Measurements from ENCODE around the gene CHST11. TPM values are rescaled to one million over a fixed set of nuclear protein-coding genes. Genes with fewer than 3 reads are reported as not detected.

CHST11 gene
- total and polyA plus RNA-seq, 2 of the 4 experiments (the other 2 are of a cell fraction) = 1.4 to 2.7 TPM

- TF ChIP-seq CEBPB (IDR thresholded peaks at IDR 0.05; ENCODE audit: low read depth, low read length) (no peak), NFE2L2 (IDR thresholded peaks at IDR 0.05; ENCODE audit: low read depth, low read length) (no peak), USF2 (IDR thresholded peaks at IDR 0.05; ENCODE audit: low read depth, low read length) (no peak), ELK1 (IDR thresholded peaks at IDR 0.05; ENCODE audit: borderline replicate concordance, low read depth, low read length) (no peak), MXI1 (IDR thresholded peaks at IDR 0.05; ENCODE audit: borderline replicate concordance, low read depth, low read length) (no peak), RAD21 (IDR thresholded peaks at IDR 0.05; ENCODE audit: low read length) (no peak), SMC3 (IDR thresholded peaks at IDR 0.05; ENCODE audit: low read depth, low read length) (no peak), RCOR1 (IDR thresholded peaks at IDR 0.05; ENCODE audit: insufficient replicate concordance, low read length) (no peak), MAFK (IDR thresholded peaks at IDR 0.05; ENCODE audit: low read depth, low read length) (no peak), FOS (IDR thresholded peaks at IDR 0.05; ENCODE audit: low read depth, low read length) (no peak), BHLHE40 (IDR thresholded peaks at IDR 0.05; ENCODE audit: low read depth, low read length) (no peak)
- Histone ChIP-seq H2BK15ac (ENCODE audit: low read depth, low read length) (no peak overlapping the region), H3K4me2 (ENCODE audit: low read depth, low read length) (no peak overlapping the region), H3K27ac (ENCODE audit: insufficient read depth, low read length) (no peak overlapping the region), H3K9me3 (ENCODE audit: control insufficient read depth, insufficient read depth, low read length) (no peaks in the 10 kb centered on the region; the same call in 1 of the 2 replicates), H3K14ac (replicated peaks; ENCODE audit: low read depth, low read length) (no peak overlapping the region), H3K4me1 (ENCODE audit: control insufficient read depth, insufficient read depth, low read length) (no peaks in the 10 kb centered on the region), H4K20me1 (ENCODE audit: insufficient read depth, low read length) (no peaks in the 10 kb centered on the region; the same call in 1 of the 2 replicates), H2AK9ac (replicated peaks; ENCODE audit: low read depth, low read length, poor library complexity) (no peak overlapping the region), H3K56ac (ENCODE audit: extremely low read depth, insufficient read depth, low read length) (no peak overlapping the region), H3K4ac (ENCODE audit: low read depth, low read length) (no peak overlapping the region), H3K79me1 (ENCODE audit: low read depth in 1 of 2, low read length in 2 of 2) (no peaks in the 10 kb centered on the region), H3K9ac (ENCODE audit: low read depth, low read length) (no peak overlapping the region), H3K9me1 (ENCODE audit: insufficient read depth, low read length) (no peaks in the 10 kb centered on the region; the same call in 1 of the 2 replicates), H3K36me3 (ENCODE audit: control insufficient read depth, insufficient read depth, low read length) (no peaks in the 10 kb centered on the region), H4K91ac (ENCODE audit: insufficient read depth, low read depth, low read length) (no peak overlapping the region), H2BK120ac (ENCODE audit: low read depth, low read length) (no peak overlapping the region), H3K4me3 (ENCODE audit: insufficient read depth, low read depth, low read length) (no peak overlapping the region), H4K8ac (ENCODE audit: low read depth in 2 of 2, low read length in 2 of 2) (no peak overlapping the region), H3K18ac (ENCODE audit: low read depth, low read length) (no peak overlapping the region), H2AFZ (replicated peaks; ENCODE audit: low read length, poor library complexity) (no peak overlapping the region), H2BK20ac (ENCODE audit: low read depth, low read length) (no peak overlapping the region), H3K23ac (ENCODE audit: low read depth, low read length) (no peak overlapping the region), H3K27me3 (ENCODE audit: control insufficient read depth, insufficient read depth, low read length) (peaks cover 17% of the 10 kb centered on the region), H2AK5ac (ENCODE audit: low read depth, low read length) (no peak overlapping the region), H2BK5ac (ENCODE audit: low read depth, low read length, poor library complexity, severe bottlenecking) (no peak overlapping the region), H4K5ac (ENCODE audit: low read depth, low read length) (no peak overlapping the region)
- no peak for DNase-seq
- POLR2A ChIA-PET (ENCODE audit: unreplicated experiment) = no interaction called here
- WGBS, 2 experiments (ENCODE audit: extremely low coverage in 2 of 2, insufficient read length in 1 of 2) = 20% methylated on average over 1 of the region's 7 CpGs; no CpG with 5 or more reads in 1 of the 2 experiments
- dilution Hi-C loops (cut with HindIII; ENCODE audit: low sequenced_read_pairs, unreplicated experiment) (no loop called here), intact Hi-C loops (cut with micrococcal nuclease) (no loop called here), in situ Hi-C loops (cut with MboI; ENCODE audit: low sequenced_read_pairs) (no loop called here)
- no TSS peak for BruUV-seq (replicated peaks)
- ATAC-seq (ENCODE audit: low read depth) = no peak
- CTCF ChIA-PET = no interaction called here
These were observed 195.1 kb downstream of the CHST11 start for GRCh38 chr12:104651811-104652210.
